HFFc6 (cell line): ENCODE measurements around the gene HMX1. TPM values are rescaled to one million over a fixed set of nuclear protein-coding genes. Genes with fewer than 3 reads are reported as not detected.

Source experiments
- DNase-seq: peaks from one replicate; pipeline ENCODE4 v3.0.0-alpha.2; 2018
- H3K27ac Mint-ChIP-seq: 2 replicates; pipeline ENCODE4 v1.8.0; 2020; ENCODE audit warnings: mild to moderate bottlenecking, mixed read lengths
- H3K27me3 Mint-ChIP-seq: 2 replicates; pipeline ENCODE4 v1.8.0; 2021; ENCODE audit warnings: mild to moderate bottlenecking, moderate library complexity, mixed read lengths; ENCODE audit not compliant: insufficient read depth
- H3K36me3 Mint-ChIP-seq: 2 replicates; pipeline ENCODE4 v1.8.0; 2021; ENCODE audit warnings: low read depth, mixed read lengths
- H3K4me1 Mint-ChIP-seq: 2 replicates; pipeline ENCODE4 v1.8.0; 2020; ENCODE audit warnings: low read depth, mixed read lengths
- H3K4me3 Mint-ChIP-seq: 2 replicates; pipeline ENCODE4 v1.8.0; 2020; ENCODE audit warnings: mild to moderate bottlenecking, moderate library complexity, mixed read lengths
- H3K9me3 Mint-ChIP-seq: 2 replicates; pipeline ENCODE4 v1.8.0; 2020; ENCODE audit warnings: mild to moderate bottlenecking, mixed read lengths
- total RNA-seq, 6 experiments: library from RNA; stranded (reverse); fragmentation: NEBNext Ultra II Directional; extraction: Animal tissue kit (Norgen Biotek cat#: 25700); gene quantifications; 2 replicates in 1 of 6; 3 replicates in 5 of 6; pipeline ENCODE4 v1.2.3, GENCODE V29; 2021
- TF ChIP-seq, protein P1 (sequence below): fragments of 200-600 bp; sonication (generic); IDR thresholded peaks from 2 replicates; pipeline ENCODE4 v1.5.0; 2021; ENCODE audit warnings: antibody characterized with exemption, mild to moderate bottlenecking

The HMX1 gene
- total RNA-seq, 6 experiments from 2014 or later = not detected

DNA sequence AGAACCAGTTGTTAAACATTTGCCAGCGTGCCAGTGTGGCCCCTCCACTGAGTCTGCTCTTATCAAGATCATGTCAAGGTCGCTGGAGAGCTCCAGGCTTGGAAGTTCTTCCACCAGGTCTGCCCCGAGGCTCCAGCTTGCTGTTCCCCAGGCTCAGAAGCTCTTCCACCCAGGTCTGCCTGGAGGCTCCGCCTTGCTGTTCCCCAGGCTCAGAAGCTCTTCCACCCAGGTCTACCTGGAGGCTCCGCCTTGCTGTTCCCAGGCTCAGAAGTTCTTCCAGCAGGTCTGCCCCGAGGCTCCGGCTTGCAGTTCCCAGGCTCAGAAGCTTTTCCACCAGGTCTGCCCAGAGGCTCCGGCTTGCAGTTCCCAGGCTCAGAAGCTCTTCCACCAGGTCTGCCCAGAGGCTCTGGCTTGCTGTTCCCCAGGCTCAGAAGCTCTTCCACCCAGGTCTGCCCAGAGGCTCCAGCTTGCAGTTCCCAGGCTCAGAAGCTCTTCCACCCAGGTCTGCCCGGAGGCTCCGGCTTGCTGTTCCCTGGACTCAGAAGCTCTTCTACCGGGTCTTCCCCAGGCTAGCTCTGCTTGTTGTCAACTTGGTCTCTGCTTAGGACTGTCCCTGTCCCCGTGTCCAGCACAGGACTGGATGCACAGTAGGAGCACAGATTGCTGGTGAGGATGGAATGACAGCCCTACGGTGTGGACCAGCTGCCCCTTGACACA is 54.4 kb downstream of the HMX1 start:
- no peaks in the 10 kb centered on the region for H3K4me1 Mint-ChIP-seq
- H3K27ac Mint-ChIP-seq = no peak overlapping the region
- TF ChIP-seq, protein P1, sequence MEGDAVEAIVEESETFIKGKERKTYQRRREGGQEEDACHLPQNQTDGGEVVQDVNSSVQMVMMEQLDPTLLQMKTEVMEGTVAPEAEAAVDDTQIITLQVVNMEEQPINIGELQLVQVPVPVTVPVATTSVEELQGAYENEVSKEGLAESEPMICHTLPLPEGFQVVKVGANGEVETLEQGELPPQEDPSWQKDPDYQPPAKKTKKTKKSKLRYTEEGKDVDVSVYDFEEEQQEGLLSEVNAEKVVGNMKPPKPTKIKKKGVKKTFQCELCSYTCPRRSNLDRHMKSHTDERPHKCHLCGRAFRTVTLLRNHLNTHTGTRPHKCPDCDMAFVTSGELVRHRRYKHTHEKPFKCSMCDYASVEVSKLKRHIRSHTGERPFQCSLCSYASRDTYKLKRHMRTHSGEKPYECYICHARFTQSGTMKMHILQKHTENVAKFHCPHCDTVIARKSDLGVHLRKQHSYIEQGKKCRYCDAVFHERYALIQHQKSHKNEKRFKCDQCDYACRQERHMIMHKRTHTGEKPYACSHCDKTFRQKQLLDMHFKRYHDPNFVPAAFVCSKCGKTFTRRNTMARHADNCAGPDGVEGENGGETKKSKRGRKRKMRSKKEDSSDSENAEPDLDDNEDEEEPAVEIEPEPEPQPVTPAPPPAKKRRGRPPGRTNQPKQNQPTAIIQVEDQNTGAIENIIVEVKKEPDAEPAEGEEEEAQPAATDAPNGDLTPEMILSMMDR = no peak
- no peaks in the 10 kb centered on the region for H3K36me3 Mint-ChIP-seq
- peaks cover 19% of the 10 kb centered on the region; the same call in 1 of the 2 replicates for H3K9me3 Mint-ChIP-seq
- H3K27me3 Mint-ChIP-seq = no peaks in the 10 kb centered on the region
- no peak for DNase-seq
- H3K4me3 Mint-ChIP-seq = no peak overlapping the region
